HCT116 (cell line): ENCODE results near the gene BTBD9.

ENCODE experiments used
- POLR2A ChIP-seq: IDR thresholded peaks from 2 replicates; pipeline ENCODE4 v1.7.0; 2011; ENCODE audit warnings: borderline replicate concordance; ENCODE audit not compliant: insufficient read depth, insufficient read length; ENCODE audit errors: extremely low read depth
- YY1 ChIP-seq: IDR thresholded peaks from 2 replicates; pipeline ENCODE4 v1.6.1; 2011; ENCODE audit warnings: low read length, low read depth, moderate library complexity, mild to moderate bottlenecking; ENCODE audit not compliant: insufficient replicate concordance; ENCODE audit errors: extremely low read depth

GRCh38 chr6:38593409-38593808, 46.3 kb downstream of the BTBD9 start:
- TF ChIP-seq POLR2A (no peak), YY1 (no peak)
